KOPT-K1 (cell line): ENCODE data around the gene LIAS.

Source experiments
- H3K27ac ChIP-seq: fragments of 200-600 bp; sonication (generic); 2 replicates; pipeline ENCODE4 v1.5.1; 2016; ENCODE audit warnings: antibody characterized with exemption, mild to moderate bottlenecking, low read depth, low read length; ENCODE audit not compliant: poor library complexity, severe bottlenecking
- H3K36me3 ChIP-seq: fragments of 200-600 bp; sonication (generic); 2 replicates; pipeline ENCODE4 v1.5.1; 2017; ENCODE audit warnings: antibody characterized with exemption, mild to moderate bottlenecking, low read length, moderate library complexity; ENCODE audit not compliant: insufficient read depth
- H3K9me3 ChIP-seq: fragments of 200-600 bp; sonication (generic); 2 replicates; pipeline ENCODE4 v1.5.1; 2017; ENCODE audit warnings: antibody characterized with exemption, low read length, mild to moderate bottlenecking; ENCODE audit not compliant: insufficient read depth, poor library complexity, severe bottlenecking

LIAS gene

GRCh38 chr4:39527296-39528060 lies 68.6 kb downstream of the LIAS start, which contains the start of gene UGDH:
Gene UGDH, minus strand, starts transcription at chr4:39527439. Its CDS starts 5,927 bp downstream, at chr4:39521512.
- Histone ChIP-seq H3K27ac (peak within 1 kb of the TSS; percentile 23), H3K9me3 (peaks cover 25% of the 10 kb centered on the region), H3K36me3 (no peaks in the 10 kb centered on the region)

GRCh38 chr4:39528061-39528465 lies 69.2 kb downstream of the LIAS start:
- H3K9me3 ChIP-seq: peaks cover 31% of the 10 kb centered on the region
- H3K36me3 ChIP-seq: no peaks in the 10 kb centered on the region
- H3K27ac ChIP-seq: no peak overlapping the region
